ENCODE measurements around the gene UTP14C.

Gene UTP14C

GRCh38 chr13:52010890-52011631 lies 13.4 kb upstream of the UTP14C start, which contains the start of gene ATP7B:
Gene ATP7B (minus strand): TSS chr13:52011450. CDS start chr13:52011337, 113 bp downstream.
- peak; percentile 39 for DNase-seq (ENCODE audit: low spot score)
- in situ Hi-C loops (cut with MboI; ENCODE audit: low pct_unique_long_range_greater_than_20kb, low sequenced_read_pairs, unreplicated experiment): no loop called here

GRCh38 chr13:52011632-52012511 lies 12.6 kb upstream of the UTP14C start, which contains the start of gene ALG11:
Gene ALG11 (plus strand): TSS chr13:52012398. CDS start chr13:52012419, 21 bp downstream.
- peak; percentile 98 for DNase-seq (ENCODE audit: low spot score)
- in situ Hi-C loops (cut with MboI; ENCODE audit: low pct_unique_long_range_greater_than_20kb, low sequenced_read_pairs, unreplicated experiment): no loop called here
- TF ChIP-seq CTCF (IDR thresholded peaks at IDR 0.05; ENCODE audit: extremely low read depth, insufficient read depth, missing control alignments): no peak

More at GRCh38 chr13:52010890-52011631, 13.4 kb upstream of the UTP14C start, which contains the start of gene ATP7B:
- TF ChIP-seq CTCF (IDR thresholded peaks at IDR 0.05; ENCODE audit: extremely low read depth, insufficient read depth, missing control alignments): no peak

- in situ Hi-C loops (cut with MboI; ENCODE audit: low pct_unique_long_range_greater_than_20kb, low sequenced_read_pairs, unreplicated experiment): no loop called here
- no peak for TF ChIP-seq CTCF (IDR thresholded peaks at IDR 0.05; ENCODE audit: extremely low read depth, insufficient read depth, missing control alignments)
- no peak for DNase-seq (ENCODE audit: low spot score)
Observed at GRCh38 chr13:52012512-52012836, 12.0 kb upstream of the UTP14C start.

- in situ Hi-C loops (cut with MboI; ENCODE audit: low pct_unique_long_range_greater_than_20kb, low sequenced_read_pairs, unreplicated experiment): no loop called here
- TF ChIP-seq CTCF (IDR thresholded peaks at IDR 0.05; ENCODE audit: extremely low read depth, insufficient read depth, missing control alignments): no peak
- DNase-seq (ENCODE audit: low spot score): no peak
Observed at GRCh38 chr13:52016296-52016695, 8.2 kb upstream of the UTP14C start.

- in situ Hi-C loops (cut with MboI; ENCODE audit: low pct_unique_long_range_greater_than_20kb, low sequenced_read_pairs, unreplicated experiment): no loop called here
- no peak for DNase-seq (ENCODE audit: low spot score)
- no peak for TF ChIP-seq CTCF (IDR thresholded peaks at IDR 0.05; ENCODE audit: extremely low read depth, insufficient read depth, missing control alignments)
Observed at GRCh38 chr13:52020191-52020590, 4.3 kb upstream of the UTP14C start.

- in situ Hi-C loops (cut with MboI; ENCODE audit: low pct_unique_long_range_greater_than_20kb, low sequenced_read_pairs, unreplicated experiment): no loop called here
- TF ChIP-seq CTCF (IDR thresholded peaks at IDR 0.05; ENCODE audit: extremely low read depth, insufficient read depth, missing control alignments): no peak
- no peak for DNase-seq (ENCODE audit: low spot score)
Observed at GRCh38 chr13:52022356-52022755, 2.1 kb upstream of the UTP14C start.

All from GM13977 (cell line).